Right renal pelvis (tissue), 4 donors: Measurements from ENCODE around the gene TMEM39B. TPM values are rescaled to one million over a fixed set of nuclear protein-coding genes. Genes with fewer than 3 reads are reported as not detected.
"Not testable (repeated sequence)": the region's sequence is repeated elsewhere in the genome, so short reads cannot be mapped to it uniquely, and the experiment has no call there.

Source experiments
- DNase-seq, 4 donors: peaks; one replicate each; pipeline ENCODE4 v3.0.0-alpha.2; 2013; ENCODE audit warnings: low read depth in 4 of 4, low spot score in 3 of 4, missing footprints in 1 of 4
- polyA plus RNA-seq, 4 donors: library from polyadenylated mRNA; unstranded; fragments of 120-200 nt; gene quantifications; one replicate each; pipeline ENCODE4 v1.2.1, GENCODE V29; 2013; ENCODE audit not compliant: insufficient read length in 4 of 4

The TMEM39B gene
- polyA plus RNA-seq, 4 donors, result 19.7 to 22.1 (median 19.9) TPM

- no peak for DNase-seq
These were observed 6.3 kb upstream of the TMEM39B start for GRCh38 chr1:32066489-32066873.

GRCh38 chr1:32068957-32069588 lies 3.7 kb upstream of the TMEM39B start:
- no peak for DNase-seq

GRCh38 chr1:32071758-32072621 lies 749 bp upstream of the TMEM39B start:
- no peak for DNase-seq

- peak in 3 of 4 donors; percentile 83 to 91 (median 89) for DNase-seq
These were observed 825 bp downstream of the TMEM39B start for GRCh38 chr1:32073299-32074229.

GRCh38 chr1:32074841-32075240 lies 2.1 kb downstream of the TMEM39B start:
- no peak for DNase-seq

- no peak for DNase-seq
These were observed 4.7 kb downstream of the TMEM39B start for GRCh38 chr1:32077451-32077850.

- no peak for DNase-seq
These were observed 9.3 kb downstream of the TMEM39B start for GRCh38 chr1:32082022-32082421.

GRCh38 chr1:32086381-32086780 lies 13.6 kb downstream of the TMEM39B start:
- DNase-seq, result not testable (repeated sequence)

- no peak for DNase-seq
These were observed 18.4 kb downstream of the TMEM39B start for GRCh38 chr1:32091176-32091575.

GRCh38 chr1:32091591-32091990 lies 18.9 kb downstream of the TMEM39B start:
- no peak for DNase-seq

GRCh38 chr1:32094746-32095521 lies 22.2 kb downstream of the TMEM39B start:
- no peak for DNase-seq

GRCh38 chr1:32099426-32099825 lies 26.7 kb downstream of the TMEM39B start:
- DNase-seq, result no peak

GRCh38 chr1:32100359-32100758 lies 27.6 kb downstream of the TMEM39B start:
- no peak for DNase-seq

- no peak for DNase-seq
These were observed 28.3 kb downstream of the TMEM39B start for GRCh38 chr1:32100807-32101708.

GRCh38 chr1:32104127-32104526 lies 31.4 kb downstream of the TMEM39B start:
- DNase-seq, result no peak

- no peak for DNase-seq
These were observed 32.6 kb downstream of the TMEM39B start for GRCh38 chr1:32105338-32105737.

GRCh38 chr1:32106663-32107275 lies 34.0 kb downstream of the TMEM39B start:
- no peak for DNase-seq

GRCh38 chr1:32107742-32108661 lies 35.3 kb downstream of the TMEM39B start, which contains the start of gene KPNA6:
TSS of gene KPNA6 (plus strand) at chr1:32108056. CDS start at chr1:32108131, 75 bp downstream.
- DNase-seq, result peak; percentile 91 to 94 (median 92)
